ENCODE measurements around the gene SLC35G6. TPM values are rescaled to one million over a fixed set of nuclear protein-coding genes. Genes with fewer than 3 reads are reported as not detected.

Gene SLC35G6
- total RNA-seq, 2 experiments from 2014 or later = not detected

- peaks cover 21% of the 10 kb centered on the region for H3K36me3 Mint-ChIP-seq
- H3K4me1 Mint-ChIP-seq = peaks cover 50% of the 10 kb centered on the region
- no peaks in the 10 kb centered on the region for H3K27me3 Mint-ChIP-seq
- H3K4me3 Mint-ChIP-seq = peak overlapping the region; percentile 94
- ATAC-seq (ENCODE audit: low read depth) = no peak
- POLR2A ChIA-PET = interaction anchor here (0.6 to 6.6 kb wide), 25 partner anchors 7 to 228 kb away, joined by 3 to 65 read pairs (median 7); partner anchors contain the start of genes ACAP1, CD68, CHRNB1 and FGF11
- H3K27ac Mint-ChIP-seq = peak overlapping the region; percentile 99
- H3K9me3 Mint-ChIP-seq = no peaks in the 10 kb centered on the region
- no peak for DNase-seq
Measured at GRCh38 chr17:7484919-7485377, 3.7 kb downstream of the SLC35G6 start.

GRCh38 chr17:7486181-7486580, 4.9 kb downstream of the SLC35G6 start:
- H3K4me1 Mint-ChIP-seq = peaks cover 53% of the 10 kb centered on the region
- no peak for ATAC-seq (ENCODE audit: low read depth)
- DNase-seq = no peak
- peak overlapping the region; percentile 65 for H3K27ac Mint-ChIP-seq
- peaks cover 25% of the 10 kb centered on the region for H3K36me3 Mint-ChIP-seq
- peak overlapping the region; percentile 94 for H3K4me3 Mint-ChIP-seq
- no peaks in the 10 kb centered on the region for H3K9me3 Mint-ChIP-seq
- POLR2A ChIA-PET = interaction anchor here (0.6 to 6.6 kb wide), 14 partner anchors 9 to 200 kb away, joined by 3 to 65 read pairs (median 10); partner anchors contain the start of genes ACAP1, CHRNB1, FGF11 and TMEM102
- no peaks in the 10 kb centered on the region for H3K27me3 Mint-ChIP-seq

- Mint-ChIP-seq H3K36me3 (peaks cover 35% of the 10 kb centered on the region), H3K27ac (peak overlapping the region; percentile 9), H3K4me3 (no peak overlapping the region), H3K4me1 (peaks cover 57% of the 10 kb centered on the region), H3K27me3 (no peaks in the 10 kb centered on the region), H3K9me3 (no peaks in the 10 kb centered on the region)
- no peak for DNase-seq
- no peak for ATAC-seq (ENCODE audit: low read depth)
- POLR2A ChIA-PET = interaction anchor here (0.7 to 1.3 kb wide), 3 partner anchors 14 to 124 kb away, joined by 3 to 4 read pairs (median 4); partner anchors contain the start of gene FXR2
Measured at GRCh38 chr17:7490144-7490543, 8.9 kb downstream of the SLC35G6 start.

GRCh38 chr17:7491583-7491982, 10.3 kb downstream of the SLC35G6 start:
- POLR2A ChIA-PET = no interaction called here

GRCh38 chr17:7493941-7494340, 12.7 kb downstream of the SLC35G6 start:
- H3K9me3 Mint-ChIP-seq = no peaks in the 10 kb centered on the region
- no peak overlapping the region for H3K4me3 Mint-ChIP-seq
- H3K36me3 Mint-ChIP-seq = peaks cover 36% of the 10 kb centered on the region
- POLR2A ChIA-PET = interaction anchor here (1.3 kb wide), 1 partner anchor 55 kb away, joined by 3 read pairs; no protein-coding TSS in a partner anchor
- no peaks in the 10 kb centered on the region for H3K27me3 Mint-ChIP-seq
- DNase-seq (no peak), ATAC-seq (ENCODE audit: low read depth) (no peak)
- H3K27ac Mint-ChIP-seq = peak overlapping the region; percentile 57
- peaks cover 37% of the 10 kb centered on the region for H3K4me1 Mint-ChIP-seq

More at GRCh38 chr17:7491583-7491982, 10.3 kb downstream of the SLC35G6 start:
- no peak for ATAC-seq (ENCODE audit: low read depth)
- Mint-ChIP-seq H3K4me3 (no peak overlapping the region), H3K4me1 (peaks cover 50% of the 10 kb centered on the region), H3K27me3 (no peaks in the 10 kb centered on the region), H3K36me3 (peaks cover 35% of the 10 kb centered on the region), H3K9me3 (no peaks in the 10 kb centered on the region), H3K27ac (no peak overlapping the region)
- DNase-seq = no peak

GRCh38 chr17:7495906-7496434, 14.7 kb downstream of the SLC35G6 start:
- ATAC-seq (ENCODE audit: low read depth) = no peak
- Mint-ChIP-seq H3K9me3 (no peaks in the 10 kb centered on the region), H3K27me3 (no peaks in the 10 kb centered on the region), H3K36me3 (peaks cover 42% of the 10 kb centered on the region), H3K4me3 (no peak overlapping the region), H3K4me1 (peaks cover 22% of the 10 kb centered on the region), H3K27ac (no peak overlapping the region)
- POLR2A ChIA-PET = interaction anchor here (2.0 kb wide), 1 partner anchor 11 kb away, joined by 7 read pairs; the partner anchor contains the start of gene POLR2A
- DNase-seq = no peak

GRCh38 chr17:7496470-7497183, 15.4 kb downstream of the SLC35G6 start:
- H3K9me3 Mint-ChIP-seq = no peaks in the 10 kb centered on the region
- peaks cover 19% of the 10 kb centered on the region for H3K4me1 Mint-ChIP-seq
- no peak overlapping the region for H3K4me3 Mint-ChIP-seq
- ATAC-seq (ENCODE audit: low read depth) (no peak), DNase-seq (no peak)
- H3K27me3 Mint-ChIP-seq = no peaks in the 10 kb centered on the region
- H3K27ac Mint-ChIP-seq = peak overlapping the region; percentile 58
- POLR2A ChIA-PET = interaction anchor here (2.0 kb wide), 1 partner anchor 12 kb away, joined by 7 read pairs; the partner anchor contains the start of gene POLR2A
- H3K36me3 Mint-ChIP-seq = peaks cover 48% of the 10 kb centered on the region

- Mint-ChIP-seq H3K4me3 (no peak overlapping the region), H3K27ac (no peak overlapping the region), H3K9me3 (no peaks in the 10 kb centered on the region), H3K4me1 (peaks cover 15% of the 10 kb centered on the region), H3K27me3 (no peaks in the 10 kb centered on the region), H3K36me3 (peaks cover 49% of the 10 kb centered on the region)
- POLR2A ChIA-PET = interaction anchor here (2.0 kb wide), 1 partner anchor 13 kb away, joined by 7 read pairs; the partner anchor contains the start of gene POLR2A
- DNase-seq (no peak), ATAC-seq (ENCODE audit: low read depth) (no peak)
Measured at GRCh38 chr17:7497228-7497627, 16.0 kb downstream of the SLC35G6 start.

GRCh38 chr17:7497636-7498035, 16.4 kb downstream of the SLC35G6 start:
- DNase-seq (no peak), ATAC-seq (ENCODE audit: low read depth) (no peak)
- no peaks in the 10 kb centered on the region for H3K27me3 Mint-ChIP-seq
- no peaks in the 10 kb centered on the region for H3K9me3 Mint-ChIP-seq
- H3K27ac Mint-ChIP-seq = no peak overlapping the region
- POLR2A ChIA-PET = no interaction called here
- H3K4me1 Mint-ChIP-seq = peaks cover 15% of the 10 kb centered on the region
- H3K4me3 Mint-ChIP-seq = no peak overlapping the region
- peaks cover 52% of the 10 kb centered on the region for H3K36me3 Mint-ChIP-seq

GRCh38 chr17:7499161-7499560, 17.9 kb downstream of the SLC35G6 start:
- POLR2A ChIA-PET = no interaction called here
- Mint-ChIP-seq H3K27me3 (no peaks in the 10 kb centered on the region), H3K27ac (no peak overlapping the region), H3K36me3 (peaks cover 51% of the 10 kb centered on the region), H3K4me3 (no peak overlapping the region), H3K9me3 (no peaks in the 10 kb centered on the region), H3K4me1 (peaks cover 3% of the 10 kb centered on the region)
- DNase-seq (no peak), ATAC-seq (ENCODE audit: low read depth) (no peak)

- Mint-ChIP-seq H3K4me1 (no peaks in the 10 kb centered on the region), H3K36me3 (peaks cover 50% of the 10 kb centered on the region)
- POLR2A ChIA-PET = no interaction called here
Measured at GRCh38 chr17:7501729-7502128, 20.5 kb downstream of the SLC35G6 start.

GRCh38 chr17:7502171-7502847, 21.1 kb downstream of the SLC35G6 start:
- no peak for ATAC-seq (ENCODE audit: low read depth)
- no peak overlapping the region for H3K4me3 Mint-ChIP-seq
- H3K27me3 Mint-ChIP-seq = no peaks in the 10 kb centered on the region
- POLR2A ChIA-PET = interaction anchor here (1.3 kb wide), 1 partner anchor 146 kb away, joined by 3 read pairs; no protein-coding TSS in a partner anchor
- no peak for DNase-seq
- H3K9me3 Mint-ChIP-seq = no peaks in the 10 kb centered on the region
- no peaks in the 10 kb centered on the region for H3K4me1 Mint-ChIP-seq
- no peak overlapping the region for H3K27ac Mint-ChIP-seq
- peaks cover 46% of the 10 kb centered on the region for H3K36me3 Mint-ChIP-seq

More at GRCh38 chr17:7501729-7502128, 20.5 kb downstream of the SLC35G6 start:
- no peaks in the 10 kb centered on the region for H3K27me3 Mint-ChIP-seq
- no peak for ATAC-seq (ENCODE audit: low read depth)
- no peaks in the 10 kb centered on the region for H3K9me3 Mint-ChIP-seq
- H3K4me3 Mint-ChIP-seq = no peak overlapping the region
- peak overlapping the region; percentile 14 for H3K27ac Mint-ChIP-seq
- DNase-seq = no peak

GRCh38 chr17:7502987-7503386, 21.7 kb downstream of the SLC35G6 start:
- Mint-ChIP-seq H3K9me3 (no peaks in the 10 kb centered on the region), H3K4me3 (no peak overlapping the region), H3K36me3 (peaks cover 48% of the 10 kb centered on the region), H3K27ac (no peak overlapping the region), H3K4me1 (no peaks in the 10 kb centered on the region), H3K27me3 (no peaks in the 10 kb centered on the region)
- ATAC-seq (ENCODE audit: low read depth) = no peak
- DNase-seq = no peak
- POLR2A ChIA-PET = interaction anchor here (1.3 kb wide), 1 partner anchor 147 kb away, joined by 3 read pairs; no protein-coding TSS in a partner anchor
